Testis (tissue), 3 donors: ENCODE measurements around the gene HYAL1. TPM values are rescaled to one million over a fixed set of nuclear protein-coding genes. Genes with fewer than 3 reads are reported as not detected.
A peak's percentile ranks its signal among the peaks of the same experiment; 100 is the strongest.
"Not testable (repeated sequence)": the region's sequence is repeated elsewhere in the genome, so short reads cannot be mapped to it uniquely, and the experiment has no call there.

ENCODE experiments used
- DNase-seq: peaks from one replicate; pipeline ENCODE4 v3.0.0-alpha.2; 2019
- H3K27ac ChIP-seq, 2 donors: fragments of 200-600 bp; sonication (generic); one replicate each; pipeline ENCODE4 v1.5.1; 2019
- H3K27me3 ChIP-seq: fragments of 200-600 bp; sonication (generic); one replicate; pipeline ENCODE4 v1.5.1; 2019
- H3K36me3 ChIP-seq: fragments of 200-600 bp; sonication (generic); one replicate; pipeline ENCODE4 v1.5.1; 2017; ENCODE audit warnings: low read depth; ENCODE audit errors: missing control alignments
- H3K4me1 ChIP-seq: fragments of 200-600 bp; sonication (generic); one replicate; pipeline ENCODE4 v1.5.1; 2019
- H3K4me3 ChIP-seq, 2 donors: fragments of 200-600 bp; sonication (generic); one replicate each; pipeline ENCODE4 v1.5.1; 2017 to 2019
- H3K9me3 ChIP-seq: fragments of 200-600 bp; sonication (generic); one replicate; pipeline ENCODE4 v1.5.1; 2017
- CTCF ChIP-seq, 3 experiments: fragments of 450-650 bp in 2 of 3; fragments of 200-600 bp in 1 of 3; sonication (generic) in 1 of 3; IDR thresholded peaks; one replicate each; pipeline ENCODE4 v1.5.1; 2016 to 2019; ENCODE audit warnings: antibody characterized with exemption in 3 of 3, mild to moderate bottlenecking in 2 of 3, moderate library complexity in 1 of 3
- POLR2A ChIP-seq: fragments of 450-650 bp; IDR thresholded peaks from one replicate; pipeline ENCODE4 v1.6.1; 2017; ENCODE audit warnings: antibody characterized with exemption, mild to moderate bottlenecking, moderate library complexity
- WGBS, 2 donors: methylation state at CpG; one replicate each; pipeline ENCODE4 v1.1.5; 2018; 5-methylcytosine and 5-hydroxymethylcytosine counted together
- intact Hi-C: fragments of 100-400 bp; cut with DNase I; formaldehyde crosslinking; loops from one replicate; pipeline ENCODE4 v1.15.1; 2023; ENCODE audit warnings: low total_unique reads
- polyA plus RNA-seq: library from polyadenylated mRNA; stranded (reverse); fragments of 350-450 nt; fragmentation: Illumina TruSeq; extraction: RNeasy Lipid Tissue Mini Kit (QIAGEN cat#74804); gene quantifications from one replicate; pipeline ENCODE4 v1.2.3, GENCODE V29; 2014; ENCODE audit warnings: low read depth, low replicate concordance; ENCODE audit not compliant: insufficient read depth
- total RNA-seq, 2 donors: library from RNA; depleted of rRNA; stranded (reverse); fragments of >200 nt; gene quantifications; one replicate each; pipeline ENCODE4 v1.2.3, GENCODE V29; 2016

HYAL1 gene
- total and polyA plus RNA-seq, 3 donors from 2014 or later = 2.7 to 3.7 (median 3.2) TPM

- Histone ChIP-seq H3K36me3 (no peaks in the 10 kb centered on the region), H3K27me3 (no peaks in the 10 kb centered on the region), H3K9me3 (no peaks in the 10 kb centered on the region), H3K4me1 (peaks cover 42% of the 10 kb centered on the region), H3K27ac (no peak overlapping the region), H3K4me3 (no peak overlapping the region)
- TF ChIP-seq CTCF (IDR thresholded peaks at IDR 0.05) (no peak), POLR2A (no peak)
- intact Hi-C loops = no loop called here
- WGBS, 2 donors = 84 to 91% methylated on average over 3 to 11 of the region's 11 CpGs
- DNase-seq = no peak
These were observed 14.8 kb upstream of the HYAL1 start for GRCh38 chr3:50318163-50318562.

- Histone ChIP-seq H3K27me3 (no peaks in the 10 kb centered on the region), H3K9me3 (no peaks in the 10 kb centered on the region), H3K27ac (no peak overlapping the region), H3K4me1 (peaks cover 33% of the 10 kb centered on the region), H3K4me3 (no peak overlapping the region), H3K36me3 (no peaks in the 10 kb centered on the region)
- 57 to 84% methylated on average over 3 to 6 of the region's 6 CpGs for WGBS, 2 donors
- no peak for DNase-seq
- no peak for TF ChIP-seq POLR2A
- no peak for TF ChIP-seq CTCF (IDR thresholded peaks at IDR 0.05)
- intact Hi-C loops = no loop called here
These were observed 13.9 kb upstream of the HYAL1 start for GRCh38 chr3:50317300-50317699.

- no peak for TF ChIP-seq CTCF (IDR thresholded peaks at IDR 0.05)
- TF ChIP-seq POLR2A = no peak
- Histone ChIP-seq H3K4me1 (peaks cover 28% of the 10 kb centered on the region), H3K9me3 (no peaks in the 10 kb centered on the region), H3K4me3 (no peak overlapping the region), H3K36me3 (no peaks in the 10 kb centered on the region), H3K27ac (no peak overlapping the region), H3K27me3 (no peaks in the 10 kb centered on the region)
- intact Hi-C loops = no loop called here
- 60 to 76% methylated on average over 7 to 9 of the region's 9 CpGs for WGBS, 2 donors
- DNase-seq = no peak
These were observed 13.4 kb upstream of the HYAL1 start for GRCh38 chr3:50316657-50317242.

GRCh38 chr3:50314816-50315215 is 11.4 kb upstream of the HYAL1 start:
- WGBS, 2 donors = 98 to 99% methylated on average over 4 of the region's 4 CpGs
- intact Hi-C loops = no loop called here
- Histone ChIP-seq H3K4me3 (no peak overlapping the region), H3K4me1 (peaks cover 19% of the 10 kb centered on the region), H3K27ac (no peak overlapping the region), H3K9me3 (no peaks in the 10 kb centered on the region), H3K27me3 (no peaks in the 10 kb centered on the region), H3K36me3 (no peaks in the 10 kb centered on the region)
- TF ChIP-seq CTCF (IDR thresholded peaks at IDR 0.05) = no peak
- no peak for TF ChIP-seq POLR2A
- no peak for DNase-seq

GRCh38 chr3:50314342-50314741 is 11.0 kb upstream of the HYAL1 start:
- H3K27ac ChIP-seq = no peak overlapping the region

GRCh38 chr3:50312041-50312440 is 8.7 kb upstream of the HYAL1 start:
- H3K9me3 ChIP-seq, H3K27me3 ChIP-seq, H3K36me3 ChIP-seq, H3K27ac ChIP-seq, DNase-seq, intact Hi-C loops, H3K4me1 ChIP-seq: not testable (repeated sequence)
- peak overlapping the region in 1 of 2 donors; percentile 10 for H3K4me3 ChIP-seq
- WGBS, 2 donors = 53 to 87% methylated on average over 4 to 20 of the region's 32 CpGs

More at GRCh38 chr3:50314342-50314741, 11.0 kb upstream of the HYAL1 start:
- Histone ChIP-seq H3K36me3 (no peaks in the 10 kb centered on the region), H3K4me1 (peaks cover 15% of the 10 kb centered on the region), H3K9me3 (no peaks in the 10 kb centered on the region), H3K4me3 (no peak overlapping the region), H3K27me3 (no peaks in the 10 kb centered on the region)
- TF ChIP-seq POLR2A (no peak), CTCF (IDR thresholded peaks at IDR 0.05) (no peak)
- intact Hi-C loops = no loop called here
- WGBS, 2 donors = 89 to 90% methylated on average over 3 of the region's 3 CpGs
- no peak for DNase-seq
